PC-9 (cell line): Measurements from ENCODE around the gene AGMAT. TPM values are rescaled to one million over a fixed set of nuclear protein-coding genes. Genes with fewer than 3 reads are reported as not detected.

Source experiments
- BruUV-seq: library from RNA; stranded (reverse); fragments of 400-500 nt; replicated peaks from 2 replicates; lab custom pipeline; 2021; lab: Mats Ljungman, UMichigan
- CTCF ChIA-PET: fragments of 300-600 bp; sonication (Branson Sonifier 250); formaldehyde crosslinking; loops from one replicate; lab custom pipeline; 2022; ENCODE audit warnings: antibody characterized with exemption; lab: Charles Lee
- POLR2A ChIA-PET: fragments of 300-600 bp; sonication (Branson Sonifier 250); formaldehyde crosslinking; loops from one replicate; lab custom pipeline; 2022; ENCODE audit warnings: antibody characterized with exemption; ENCODE audit not compliant: unreplicated experiment; lab: Charles Lee
- DNase-seq, 2 experiments: peaks; one replicate each; pipeline versions ENCODE4 v3.0.0 to v3.0.0-alpha.2; 2015 to 2022; ENCODE audit warnings: mixed read lengths in 1 of 2
- H2AFZ ChIP-seq: fragments of 200-600 bp; sonication (generic); 2 replicates; pipeline ENCODE4 v1.8.1; 2017; ENCODE audit warnings: antibody characterized with exemption
- H3F3A ChIP-seq: fragments of 200-600 bp; sonication (generic); 2 replicates; pipeline ENCODE4 v1.8.1; 2017; ENCODE audit warnings: antibody characterized with exemption, mild to moderate bottlenecking, low read depth; ENCODE audit not compliant: insufficient read depth
- H3K27ac ChIP-seq: fragments of 200-600 bp; sonication (generic); 2 replicates; pipeline ENCODE4 v1.6.1; 2016; ENCODE audit warnings: mixed run types
- H3K27me3 ChIP-seq: fragments of 200-600 bp; sonication (generic); 2 replicates; pipeline ENCODE4 v1.6.1; 2016; ENCODE audit warnings: low read depth, mixed run types; ENCODE audit not compliant: insufficient read depth
- H3K36me3 ChIP-seq: fragments of 200-600 bp; sonication (generic); 2 replicates; pipeline ENCODE4 v1.6.1; 2016; ENCODE audit warnings: low read depth, mixed run types
- H3K4me1 ChIP-seq: fragments of 200-600 bp; sonication (generic); replicated peaks from 2 replicates; pipeline ENCODE4 v1.6.1; 2016; ENCODE audit warnings: mixed run types; ENCODE audit not compliant: insufficient read depth
- H3K4me2 ChIP-seq: fragments of 200-600 bp; sonication (generic); 2 replicates; pipeline ENCODE4 v1.6.1; 2017; ENCODE audit warnings: mixed run types
- H3K4me3 ChIP-seq: fragments of 200-600 bp; sonication (generic); 2 replicates; pipeline ENCODE4 v1.6.1; 2016; ENCODE audit warnings: mixed run types
- H3K79me2 ChIP-seq: fragments of 200-600 bp; sonication (generic); 2 replicates; pipeline ENCODE4 v1.6.1; 2017; ENCODE audit warnings: low read depth, mixed run types
- H3K9me2 ChIP-seq: fragments of 200-600 bp; sonication (generic); 2 replicates; pipeline ENCODE4 v1.8.1; 2017; ENCODE audit warnings: mild to moderate bottlenecking; ENCODE audit not compliant: insufficient read depth
- H3K9me3 ChIP-seq: fragments of 200-600 bp; sonication (generic); 2 replicates; pipeline ENCODE4 v1.8.1; 2016; ENCODE audit warnings: low read depth; ENCODE audit not compliant: insufficient read depth
- H4K20me1 ChIP-seq: fragments of 200-600 bp; sonication (generic); 2 replicates; pipeline ENCODE4 v1.8.1; 2017; ENCODE audit not compliant: insufficient read depth
- EZH2 ChIP-seq: fragments of 200-600 bp; sonication (generic); IDR thresholded peaks from 2 replicates; pipeline ENCODE4 v1.8.0; 2017; ENCODE audit warnings: antibody characterized with exemption, low read depth
- intact Hi-C: fragments of 100-400 bp; cut with micrococcal nuclease; formaldehyde crosslinking; loops from one replicate; pipeline ENCODE4 v1.10.0; 2022; ENCODE audit not compliant: unreplicated experiment
- total RNA-seq: library from RNA; stranded (reverse); gene quantifications from 2 replicates; pipeline ENCODE4 v1.2.3, GENCODE V29; 2021
- TF ChIP-seq, protein P1 (sequence below): fragments of 200-600 bp; sonication (generic); conservative IDR thresholded peaks from 2 replicates; pipeline ENCODE4 v1.6.1; 2017; ENCODE audit warnings: mixed run types, antibody characterized with exemption, mild to moderate bottlenecking, moderate library complexity

The AGMAT gene
- total RNA-seq, 1 experiment from 2014 or later: 2.9 TPM

DNA sequence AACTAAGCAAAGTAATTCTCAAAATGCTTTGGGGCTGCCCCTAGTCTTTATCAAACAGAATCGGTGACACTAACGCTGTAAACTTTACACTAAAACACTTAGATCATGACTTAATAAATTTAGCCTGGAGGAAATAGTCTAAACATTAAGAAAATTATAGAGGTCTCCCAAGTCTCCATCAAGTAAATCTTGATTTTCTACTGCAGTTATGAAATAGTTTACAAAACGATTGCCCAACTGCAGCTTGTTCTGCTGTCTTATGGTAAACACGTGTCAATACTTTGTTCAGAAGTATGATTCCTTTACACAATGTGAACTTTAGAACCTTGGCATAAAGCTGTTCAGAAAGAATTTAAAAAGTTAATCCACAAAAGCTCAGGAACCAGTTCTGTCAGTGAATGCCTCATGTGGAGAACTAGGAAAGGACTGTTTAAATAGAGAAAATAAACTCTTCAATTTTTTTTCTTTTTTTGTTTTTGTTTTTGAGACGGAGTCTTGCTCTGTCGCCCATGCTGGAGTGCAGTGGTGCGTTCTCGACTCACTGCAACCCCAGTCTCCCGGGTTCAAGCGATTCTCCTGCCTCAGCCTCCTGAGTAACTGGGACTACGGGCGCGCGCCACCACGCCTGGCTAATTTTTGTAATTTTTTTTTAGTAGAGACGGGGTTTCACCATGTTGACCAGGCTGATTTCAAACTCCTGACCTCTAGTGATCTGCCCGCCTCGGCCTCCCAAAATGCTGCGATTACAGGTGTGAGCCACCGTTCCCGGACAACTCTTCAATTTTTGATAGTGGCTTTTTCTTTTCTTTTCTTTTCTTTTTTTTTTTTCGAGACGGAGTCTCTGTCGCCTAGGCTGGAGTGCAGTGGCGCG lies 34.0 kb upstream of the AGMAT start:
- CTCF ChIA-PET: no interaction called here
- Histone ChIP-seq H3K9me3 (no peaks in the 10 kb centered on the region), H3K79me2 (peaks cover 64% of the 10 kb centered on the region), H3K27me3 (no peaks in the 10 kb centered on the region), H4K20me1 (peaks cover 23% of the 10 kb centered on the region), H3K36me3 (no peaks in the 10 kb centered on the region), H3K27ac (peak overlapping the region; percentile 85), H3K4me2 (peak overlapping the region; percentile 95), H3K4me1 (peaks cover 46% of the 10 kb centered on the region), H3K4me3 (peak overlapping the region; percentile 91), H3F3A (peaks cover 46% of the 10 kb centered on the region), H3K9me2 (no peaks in the 10 kb centered on the region), H2AFZ (0 out of 2 replicates have a peak overlapping the region, but pooled peaks have one; percentile 79)
- no peak for TF ChIP-seq EZH2
- TF ChIP-seq, protein P1, sequence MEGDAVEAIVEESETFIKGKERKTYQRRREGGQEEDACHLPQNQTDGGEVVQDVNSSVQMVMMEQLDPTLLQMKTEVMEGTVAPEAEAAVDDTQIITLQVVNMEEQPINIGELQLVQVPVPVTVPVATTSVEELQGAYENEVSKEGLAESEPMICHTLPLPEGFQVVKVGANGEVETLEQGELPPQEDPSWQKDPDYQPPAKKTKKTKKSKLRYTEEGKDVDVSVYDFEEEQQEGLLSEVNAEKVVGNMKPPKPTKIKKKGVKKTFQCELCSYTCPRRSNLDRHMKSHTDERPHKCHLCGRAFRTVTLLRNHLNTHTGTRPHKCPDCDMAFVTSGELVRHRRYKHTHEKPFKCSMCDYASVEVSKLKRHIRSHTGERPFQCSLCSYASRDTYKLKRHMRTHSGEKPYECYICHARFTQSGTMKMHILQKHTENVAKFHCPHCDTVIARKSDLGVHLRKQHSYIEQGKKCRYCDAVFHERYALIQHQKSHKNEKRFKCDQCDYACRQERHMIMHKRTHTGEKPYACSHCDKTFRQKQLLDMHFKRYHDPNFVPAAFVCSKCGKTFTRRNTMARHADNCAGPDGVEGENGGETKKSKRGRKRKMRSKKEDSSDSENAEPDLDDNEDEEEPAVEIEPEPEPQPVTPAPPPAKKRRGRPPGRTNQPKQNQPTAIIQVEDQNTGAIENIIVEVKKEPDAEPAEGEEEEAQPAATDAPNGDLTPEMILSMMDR: no peak
- DNase-seq: peak in 1 of 2 experiments; percentile 93
- BruUV-seq: no TSS peak
- intact Hi-C loops: no loop called here
- POLR2A ChIA-PET: interaction anchor here (0.6 to 0.7 kb wide), 4 partner anchors 21 to 159 kb away, joined by 3 to 15 read pairs (median 8); no protein-coding TSS in a partner anchor

DNA sequence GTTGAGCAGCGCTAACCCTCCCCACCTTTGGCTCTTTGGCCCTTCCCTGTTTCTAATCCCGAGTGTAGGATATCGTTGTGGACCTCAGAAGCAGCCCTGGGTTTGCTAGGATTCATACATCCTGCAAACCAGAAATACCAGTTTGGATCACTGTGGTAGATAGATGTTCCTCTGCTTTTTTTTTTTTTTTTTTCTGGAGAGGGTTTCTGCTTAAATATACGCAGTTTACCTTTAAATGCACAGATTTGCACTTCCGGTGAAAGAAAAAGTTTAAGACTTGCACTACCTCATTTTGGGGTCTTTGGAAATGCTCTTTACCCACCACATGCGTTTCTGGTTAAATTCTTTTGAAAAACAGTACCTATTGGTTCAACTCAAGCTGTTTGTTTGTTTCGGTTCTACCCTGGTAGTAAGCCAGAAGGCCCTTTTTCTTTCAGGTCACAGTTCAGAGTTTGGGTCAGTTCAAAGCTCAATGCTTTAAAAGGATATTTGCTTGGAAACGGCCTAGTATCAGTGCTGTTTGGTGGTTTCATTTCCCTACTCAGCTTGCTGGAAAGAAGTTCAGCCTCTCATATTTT lies 33.3 kb upstream of the AGMAT start:
- no peaks in the 10 kb centered on the region for H3K9me2 ChIP-seq
- CTCF ChIA-PET: no interaction called here

More for the DNA sequence above, 33.3 kb upstream of the AGMAT start:
- POLR2A ChIA-PET: interaction anchor here (0.5 to 0.8 kb wide), 9 partner anchors 15 to 466 kb away, joined by 3 to 15 read pairs (median 3); partner anchors contain the start of gene DNAJC16
- no peaks in the 10 kb centered on the region for H3K9me3 ChIP-seq
- H3K27me3 ChIP-seq: no peaks in the 10 kb centered on the region
- peaks cover 46% of the 10 kb centered on the region for H3F3A ChIP-seq
- peak overlapping the region; percentile 95 for H3K4me2 ChIP-seq
- TF ChIP-seq EZH2: no peak
- TF ChIP-seq, protein P1: no peak
- H2AFZ ChIP-seq: peak overlapping the region; percentile 79
- H4K20me1 ChIP-seq: peaks cover 23% of the 10 kb centered on the region
- peaks cover 57% of the 10 kb centered on the region for H3K79me2 ChIP-seq
- H3K4me1 ChIP-seq: peaks cover 46% of the 10 kb centered on the region
- intact Hi-C loops: no loop called here
- peak overlapping the region; percentile 91 for H3K4me3 ChIP-seq
- peak; percentile 47 to 56 for DNase-seq
- H3K27ac ChIP-seq: peak overlapping the region; percentile 85
- no peaks in the 10 kb centered on the region for H3K36me3 ChIP-seq
- BruUV-seq: no TSS peak
